KOPT-K1 (cell line): ENCODE measurements around the gene ZAR1.

Experiments
- H3K27ac ChIP-seq: fragments of 200-600 bp; sonication (generic); 2 replicates; pipeline ENCODE4 v1.5.1; 2016; ENCODE audit warnings: antibody characterized with exemption, mild to moderate bottlenecking, low read depth, low read length; ENCODE audit not compliant: poor library complexity, severe bottlenecking
- H3K36me3 ChIP-seq: fragments of 200-600 bp; sonication (generic); 2 replicates; pipeline ENCODE4 v1.5.1; 2017; ENCODE audit warnings: antibody characterized with exemption, mild to moderate bottlenecking, low read length, moderate library complexity; ENCODE audit not compliant: insufficient read depth
- H3K9me3 ChIP-seq: fragments of 200-600 bp; sonication (generic); 2 replicates; pipeline ENCODE4 v1.5.1; 2017; ENCODE audit warnings: antibody characterized with exemption, low read length, mild to moderate bottlenecking; ENCODE audit not compliant: insufficient read depth, poor library complexity, severe bottlenecking

Gene ZAR1

GRCh38 chr4:48478273-48478672, 11.8 kb upstream of the ZAR1 start:
- H3K27ac ChIP-seq, result no peak overlapping the region
- no peaks in the 10 kb centered on the region for H3K36me3 ChIP-seq
- H3K9me3 ChIP-seq, result no peaks in the 10 kb centered on the region

- Histone ChIP-seq H3K9me3 (no peaks in the 10 kb centered on the region), H3K27ac (no peak overlapping the region), H3K36me3 (no peaks in the 10 kb centered on the region)
Measured at GRCh38 chr4:48481581-48481980, 8.5 kb upstream of the ZAR1 start.

- Histone ChIP-seq H3K36me3 (no peaks in the 10 kb centered on the region), H3K27ac (no peak within 1 kb of the TSS)
Measured at GRCh38 chr4:48483006-48483776, 6.9 kb upstream of the ZAR1 start, which contains the start of gene SLC10A4. TSS of gene SLC10A4 (plus strand) at chr4:48483343. CDS start at chr4:48483562, 219 bp downstream.

GRCh38 chr4:48483777-48484493, 6.1 kb upstream of the ZAR1 start:
- H3K9me3 ChIP-seq, result no peaks in the 10 kb centered on the region
- H3K27ac ChIP-seq, result no peak overlapping the region
- H3K36me3 ChIP-seq, result no peaks in the 10 kb centered on the region

More at GRCh38 chr4:48483006-48483776, 6.9 kb upstream of the ZAR1 start, which contains the start of gene SLC10A4:
- no peaks in the 10 kb centered on the region for H3K9me3 ChIP-seq

- H3K9me3 ChIP-seq, result no peaks in the 10 kb centered on the region
- H3K36me3 ChIP-seq, result no peaks in the 10 kb centered on the region
- H3K27ac ChIP-seq, result no peak overlapping the region
Measured at GRCh38 chr4:48484494-48485168, 5.4 kb upstream of the ZAR1 start.

GRCh38 chr4:48489683-48490011, 405 bp upstream of the ZAR1 start:
- Histone ChIP-seq H3K36me3 (no peaks in the 10 kb centered on the region), H3K9me3 (no peaks in the 10 kb centered on the region), H3K27ac (no peak overlapping the region)

- H3K9me3 ChIP-seq, result no peaks in the 10 kb centered on the region
- no peaks in the 10 kb centered on the region for H3K36me3 ChIP-seq
- no peak overlapping the region for H3K27ac ChIP-seq
Measured at GRCh38 chr4:48490680-48491513, 845 bp downstream of the ZAR1 start.

- H3K27ac ChIP-seq, result no peak overlapping the region
- no peaks in the 10 kb centered on the region for H3K36me3 ChIP-seq
- H3K9me3 ChIP-seq, result no peaks in the 10 kb centered on the region
Measured at GRCh38 chr4:48491514-48492176, 1.6 kb downstream of the ZAR1 start.

GRCh38 chr4:48493452-48494100, 3.5 kb downstream of the ZAR1 start:
- H3K9me3 ChIP-seq, result no peaks in the 10 kb centered on the region
- peaks cover 12% of the 10 kb centered on the region for H3K36me3 ChIP-seq
- no peak overlapping the region for H3K27ac ChIP-seq

- Histone ChIP-seq H3K9me3 (no peaks in the 10 kb centered on the region), H3K36me3 (peaks cover 36% of the 10 kb centered on the region), H3K27ac (no peak overlapping the region)
Measured at GRCh38 chr4:48495941-48496340, 5.9 kb downstream of the ZAR1 start.

- H3K27ac ChIP-seq, result no peak overlapping the region
- no peaks in the 10 kb centered on the region for H3K9me3 ChIP-seq
- peaks cover 65% of the 10 kb centered on the region for H3K36me3 ChIP-seq
Measured at GRCh38 chr4:48498895-48499294, 8.8 kb downstream of the ZAR1 start.

- H3K27ac ChIP-seq, result no peak overlapping the region
- peaks cover 72% of the 10 kb centered on the region for H3K36me3 ChIP-seq
- no peaks in the 10 kb centered on the region for H3K9me3 ChIP-seq
Measured at GRCh38 chr4:48499551-48500066, 9.6 kb downstream of the ZAR1 start.

GRCh38 chr4:48503233-48504025, 13.4 kb downstream of the ZAR1 start:
- H3K27ac ChIP-seq, result no peak overlapping the region
- peaks cover 95% of the 10 kb centered on the region for H3K36me3 ChIP-seq

More at GRCh38 chr4:48503233-48504025, 13.4 kb downstream of the ZAR1 start:
- no peaks in the 10 kb centered on the region for H3K9me3 ChIP-seq
